ENCODE results near the gene BCAN. TPM values are rescaled to one million over a fixed set of nuclear protein-coding genes. Genes with fewer than 3 reads are reported as not detected.

Gene BCAN
- total RNA-seq, 1 donor, result not detected

Other genes starting within 250 kb of the BCAN start
- 52.7 TPM for gene MEF2D, start 141.3 kb upstream of the BCAN start, total RNA-seq
- 0.10 TPM for gene IQGAP3, start 69.6 kb upstream of the BCAN start, total RNA-seq
- 1.2 TPM for gene TTC24, start 62.4 kb upstream of the BCAN start, total RNA-seq
- 23.9 TPM for gene NAXE, start 50.3 kb upstream of the BCAN start, total RNA-seq
- gene GPATCH4, start 40.6 kb upstream of the BCAN start, total RNA-seq, result 15.0 TPM
- gene HAPLN2, start 22.7 kb upstream of the BCAN start, total RNA-seq, result 0.21 TPM
- not detected for gene NES, start 35.3 kb downstream of the BCAN start, total RNA-seq
- gene CRABP2, start 63.5 kb downstream of the BCAN start, total RNA-seq, result 0.42 TPM
- 5.0 TPM for gene METTL25B, start 86.4 kb downstream of the BCAN start, total RNA-seq
- 36.0 TPM for gene ISG20L2, start 86.6 kb downstream of the BCAN start, total RNA-seq
- gene MRPL24, start 99.0 kb downstream of the BCAN start, total RNA-seq, result 3.9 TPM
- 98.9 TPM for gene HDGF, start 109.6 kb downstream of the BCAN start, total RNA-seq
- gene PRCC, start 125.4 kb downstream of the BCAN start, total RNA-seq, result 19.6 TPM
- gene SH2D2A, start 174.7 kb downstream of the BCAN start, total RNA-seq, result 19.1 TPM
- gene INSRR, start 217.0 kb downstream of the BCAN start, total RNA-seq, result not detected
- gene NTRK1, start 218.7 kb downstream of the BCAN start, total RNA-seq, result 0.31 TPM